Left ventricle myocardium superior (tissue), 1 donor: ENCODE results near the gene TPGS1. TPM values are rescaled to one million over a fixed set of nuclear protein-coding genes. Genes with fewer than 3 reads are reported as not detected.
A peak's percentile ranks its signal among the peaks of the same experiment; 100 is the strongest.

ENCODE experiments used
- ATAC-seq: fragments of 200-7000 bp; cut with Tn5 transposase; one replicate; pipeline ENCODE4 v1.9.1; 2020; ENCODE audit warnings: mild to moderate bottlenecking, moderate library complexity
- DNase-seq: peaks from one replicate; pipeline ENCODE4 v3.0.0-alpha.2; 2020
- intact Hi-C: fragments of 100-400 bp; cut with micrococcal nuclease; formaldehyde crosslinking; loops from one replicate; pipeline ENCODE4 v1.11.0; 2022
- total RNA-seq: library from RNA; stranded (reverse); fragmentation: NEBNext Ultra II Directional; extraction: Animal tissue kit (Norgen Biotek cat#: 25700); gene quantifications from one replicate; pipeline ENCODE4 v1.2.1, GENCODE V29; 2021
- donor health status: DM: no; HTN: yes; CAD: no; lungs with severe emphysema.

Gene TPGS1
- total RNA-seq, 1 donor from 2014 or later = 10.5 TPM

DNA sequence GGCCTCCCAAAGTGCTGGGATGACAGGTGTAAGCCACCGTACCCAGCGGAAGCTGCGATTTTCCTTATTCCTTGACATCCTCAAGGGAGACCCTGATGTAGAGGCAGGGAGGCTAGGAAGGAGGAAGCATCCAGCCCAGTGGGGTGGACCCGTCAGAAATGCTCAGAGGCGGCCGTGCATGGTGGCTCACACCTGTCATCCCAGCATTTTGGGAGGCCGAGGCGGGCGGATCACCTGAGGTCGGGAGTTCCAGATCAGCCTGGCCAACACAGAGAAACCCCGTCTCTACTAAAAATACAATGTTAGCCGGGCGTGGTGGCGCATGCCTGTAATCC lies 48.1 kb downstream of the TPGS1 start:
- DNase-seq (no peak), ATAC-seq (no peak)
- intact Hi-C loops = no loop called here

DNA sequence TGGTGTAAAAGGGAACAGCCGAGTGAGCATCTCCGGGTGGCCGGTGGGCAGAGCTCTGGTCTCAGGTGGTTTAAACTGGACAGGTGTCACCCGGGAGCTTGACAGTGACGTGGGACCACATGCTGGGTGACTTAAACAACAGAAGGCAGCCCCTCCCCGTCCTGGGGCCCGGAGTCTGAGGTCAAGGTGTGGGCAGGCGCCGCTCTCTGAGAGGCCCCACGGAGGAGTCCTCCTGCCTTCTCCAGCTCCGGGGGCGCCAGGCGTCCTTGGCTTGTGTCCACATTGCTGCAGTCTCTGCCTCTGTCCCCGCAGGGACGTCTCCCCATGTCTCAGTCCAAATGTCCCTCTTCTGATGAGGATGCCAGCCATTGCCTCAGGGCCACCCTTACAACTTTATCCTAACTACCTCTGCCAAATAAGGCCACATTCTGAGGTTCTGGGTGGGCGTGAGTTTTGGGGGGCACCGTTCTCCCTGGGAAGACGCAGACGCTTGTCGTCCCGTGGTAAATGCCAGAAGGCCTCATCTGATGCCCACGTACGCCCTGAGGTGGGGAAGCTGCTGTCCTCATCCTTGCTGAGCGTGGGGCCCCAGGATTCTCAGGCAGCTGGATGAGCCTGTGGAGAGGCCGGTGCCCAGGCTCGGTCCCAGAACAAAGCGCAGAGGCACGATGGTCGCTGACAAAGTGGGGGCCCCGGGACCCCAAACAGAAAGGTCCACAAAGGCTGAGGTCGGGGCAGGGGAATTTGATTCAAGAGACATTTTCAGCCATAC lies 49.5 kb downstream of the TPGS1 start:
- intact Hi-C loops = no loop called here
- DNase-seq = no peak
- ATAC-seq = no peak

DNA sequence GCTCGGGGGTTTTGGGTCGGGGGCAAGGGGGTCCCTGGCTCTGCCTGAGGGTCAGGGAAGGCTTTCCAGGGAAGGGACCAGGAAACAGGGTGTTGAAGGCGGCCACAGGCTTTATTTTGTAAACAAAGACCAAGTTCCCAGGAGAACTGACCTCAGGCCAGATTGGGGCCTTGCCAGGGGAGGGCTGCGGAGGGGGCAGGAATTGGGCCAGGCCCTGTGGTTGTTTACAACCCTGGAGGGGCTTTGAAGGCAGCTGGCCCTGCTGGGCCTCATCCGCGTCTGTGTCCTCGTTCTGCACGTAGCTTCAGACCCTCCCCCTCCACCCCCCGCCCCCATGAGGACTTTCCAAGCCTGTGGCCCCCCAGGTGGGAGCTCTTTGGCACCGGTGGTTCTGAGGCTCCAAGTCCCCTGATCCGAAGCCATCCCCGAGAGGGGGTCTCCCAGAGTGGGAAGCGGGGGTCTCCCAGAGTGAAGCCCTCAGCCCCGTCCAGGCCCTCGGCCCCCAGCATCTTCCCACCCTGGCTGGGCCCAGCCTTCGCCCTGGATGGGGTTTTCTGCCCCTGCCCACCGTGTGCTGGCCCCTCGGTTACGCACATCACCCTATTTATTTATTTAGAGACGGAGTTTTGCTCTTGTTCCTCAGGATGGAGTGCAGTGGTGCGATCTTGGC lies 51.6 kb downstream of the TPGS1 start:
- peak; percentile 62 for ATAC-seq
- DNase-seq = peak; percentile 65
- intact Hi-C loops = no loop called here

DNA sequence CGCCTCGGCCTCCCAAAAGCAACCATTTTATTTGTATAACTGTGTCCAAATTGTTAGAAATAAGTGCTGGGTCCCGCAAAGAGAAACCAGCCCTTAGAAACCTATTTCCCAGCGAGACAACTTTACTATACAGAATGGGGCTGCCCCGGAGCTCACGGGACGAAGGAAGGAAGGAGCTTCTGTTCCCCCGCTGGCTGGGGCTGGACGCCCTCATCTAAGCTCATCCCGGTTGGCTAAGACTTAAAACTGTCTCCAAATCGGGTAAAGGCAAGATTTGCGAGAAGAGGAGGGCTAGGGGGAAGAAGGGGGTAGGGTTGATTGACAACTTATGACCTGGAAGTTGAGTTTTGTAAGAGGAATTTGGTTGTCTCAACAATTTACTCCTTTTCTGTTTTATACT lies 52.8 kb downstream of the TPGS1 start:
- intact Hi-C loops = no loop called here
- no peak for ATAC-seq
- no peak for DNase-seq

DNA sequence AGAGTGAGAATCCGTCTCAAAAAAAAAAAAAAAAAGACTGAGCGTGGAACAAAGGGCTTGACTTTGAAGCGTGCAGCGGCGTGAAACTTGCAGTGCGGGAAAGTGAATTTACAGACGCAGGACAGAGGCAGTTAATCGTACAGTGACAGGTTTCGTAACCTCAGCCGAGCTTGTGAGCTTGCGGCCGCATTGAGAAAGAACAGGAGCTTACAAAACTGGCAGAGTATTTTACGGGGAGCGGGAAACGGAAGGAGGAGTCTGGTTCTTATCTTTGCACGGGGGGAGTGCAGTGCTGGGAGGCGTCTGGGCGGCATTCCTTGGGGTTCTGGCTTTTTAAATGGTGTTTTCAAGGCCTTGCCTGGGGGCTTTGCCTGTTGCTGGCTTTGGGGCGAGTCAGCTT lies 59.1 kb downstream of the TPGS1 start:
- ATAC-seq (peak; percentile 67), DNase-seq (no peak)
- intact Hi-C loops = no loop called here

DNA sequence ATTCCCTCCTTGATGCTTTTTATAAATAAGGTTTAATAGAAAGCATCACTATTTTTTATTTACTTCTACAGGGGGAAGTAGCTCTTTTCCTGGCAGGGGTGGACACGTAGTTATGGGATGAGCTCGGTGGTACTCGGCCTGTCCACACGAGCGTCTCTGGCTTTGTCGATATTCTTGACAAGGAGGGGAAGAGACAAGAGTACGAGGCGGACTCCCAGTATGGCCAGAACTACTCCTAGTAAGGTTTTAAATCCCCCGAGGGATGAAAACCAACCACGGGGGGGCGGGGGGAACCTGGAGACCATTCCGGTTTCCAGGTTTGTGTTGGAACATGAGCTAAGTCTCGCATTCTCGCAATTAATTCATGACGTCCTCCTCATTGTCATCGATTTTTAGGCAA lies 59.5 kb downstream of the TPGS1 start:
- DNase-seq (no peak), ATAC-seq (no peak)
- intact Hi-C loops = no loop called here

DNA sequence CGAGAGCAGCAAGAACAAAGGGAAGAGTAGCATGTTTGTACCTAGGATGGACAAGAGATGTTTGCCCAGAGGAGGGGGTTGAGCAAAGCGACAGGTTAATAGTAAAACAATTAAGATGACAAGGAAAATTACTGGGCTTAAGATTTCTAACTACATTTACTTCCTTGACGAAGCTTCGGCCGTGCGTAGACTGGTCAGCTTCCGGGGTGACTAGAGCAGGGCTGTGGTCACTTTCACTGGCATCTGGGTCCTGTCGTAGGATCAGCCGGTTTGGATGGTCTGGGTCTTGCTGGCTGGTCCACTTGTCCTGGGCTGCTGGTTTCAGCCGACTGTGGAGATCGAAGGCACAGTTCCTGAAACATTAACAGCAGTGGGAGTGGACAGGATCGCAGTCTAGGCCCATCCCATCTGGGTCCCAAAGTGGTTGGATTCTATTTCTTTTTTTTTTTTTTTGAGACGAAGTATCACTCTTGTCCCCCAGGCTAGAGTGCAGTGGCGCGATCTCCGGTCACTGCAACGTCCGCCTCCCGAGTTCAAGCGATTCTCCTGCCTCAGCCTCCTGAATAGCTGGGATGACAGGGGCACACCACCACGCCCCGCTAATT lies 60.1 kb downstream of the TPGS1 start:
- intact Hi-C loops = no loop called here
- no peak for DNase-seq
- no peak for ATAC-seq

Other genes with a start within 250 kb of the TPGS1 start
- gene PLPP2, start 216.1 kb upstream of the TPGS1 start, total RNA-seq = 0.27 TPM
- gene MIER2, start 162.7 kb upstream of the TPGS1 start, total RNA-seq = 20.0 TPM
- 1.3 TPM for gene C2CD4C, start 98.3 kb upstream of the TPGS1 start, total RNA-seq
- gene SHC2, start 46.5 kb upstream of the TPGS1 start, total RNA-seq = 11.0 TPM
- 0.37 TPM for gene MADCAM1, start 11.0 kb upstream of the TPGS1 start, total RNA-seq
- 110 TPM for gene CDC34, start 24.3 kb downstream of the TPGS1 start, total RNA-seq
- 0.37 TPM for gene GZMM, start 36.6 kb downstream of the TPGS1 start, total RNA-seq
- 1,923 TPM for gene BSG, start 65.1 kb downstream of the TPGS1 start, total RNA-seq
- gene HCN2, start 82.4 kb downstream of the TPGS1 start, total RNA-seq = 14.3 TPM
- gene POLRMT, start 126.0 kb downstream of the TPGS1 start, total RNA-seq = 55.5 TPM
- gene FGF22, start 132.4 kb downstream of the TPGS1 start, total RNA-seq = not detected
- gene RNF126, start 155.7 kb downstream of the TPGS1 start, total RNA-seq = 24.4 TPM
- gene FSTL3, start 168.9 kb downstream of the TPGS1 start, total RNA-seq = 24.6 TPM
- not detected for gene PRSS57, start 188.0 kb downstream of the TPGS1 start, total RNA-seq
- 30.1 TPM for gene PALM, start 201.4 kb downstream of the TPGS1 start, total RNA-seq
- not detected for gene MISP, start 243.6 kb downstream of the TPGS1 start, total RNA-seq